GM18951 (cell line): ENCODE results near the gene IL6ST.
"Not testable (repeated sequence)": the region's sequence is repeated elsewhere in the genome, so short reads cannot be mapped to it uniquely, and the experiment has no call there.

Experiments used
- POLR2A ChIP-seq: IDR thresholded peaks from 4 replicates; pipeline ENCODE4 v1.6.1; 2011; ENCODE audit warnings: mild to moderate bottlenecking; ENCODE audit not compliant: insufficient read length, insufficient read depth; ENCODE audit errors: extremely low read depth
- in situ Hi-C: fragments of 300-500 bp; cut with MboI; formaldehyde crosslinking; loops from one replicate; pipeline ENCODE4 v1.12.0; 2022; ENCODE audit warnings: low sequenced_read_pairs, mixed read lengths, inconsistent platforms; ENCODE audit not compliant: unreplicated experiment

IL6ST gene

GRCh38 chr5:55994495-55994997 lies at the start of gene IL6ST:
Gene IL6ST, minus strand, starts transcription at chr5:55994963. Its CDS starts 18,685 bp downstream, at chr5:55976278.
- in situ Hi-C loops, result loop anchor here (10.0 kb wide), 1 partner anchor 150 kb away; no protein-coding TSS in a partner anchor
- peak; percentile 92 for TF ChIP-seq POLR2A

GRCh38 chr5:56039985-56040384 lies 45.2 kb upstream of the IL6ST start:
- in situ Hi-C loops, result no loop called here

GRCh38 chr5:56038206-56038605 lies 43.4 kb upstream of the IL6ST start:
- in situ Hi-C loops, result not testable (repeated sequence)

More at GRCh38 chr5:56039985-56040384, 45.2 kb upstream of the IL6ST start:
- TF ChIP-seq POLR2A, result no peak

GRCh38 chr5:56037531-56038010 lies 42.8 kb upstream of the IL6ST start:
- no peak for TF ChIP-seq POLR2A
- in situ Hi-C loops, result no loop called here

GRCh38 chr5:56035394-56035793 lies 40.6 kb upstream of the IL6ST start:
- in situ Hi-C loops, result not testable (repeated sequence)

- in situ Hi-C loops, result not testable (repeated sequence)
Observed at GRCh38 chr5:56029871-56030630, 35.3 kb upstream of the IL6ST start.

- TF ChIP-seq POLR2A, result no peak
- in situ Hi-C loops, result no loop called here
Observed at GRCh38 chr5:56029457-56029856, 34.7 kb upstream of the IL6ST start.

- in situ Hi-C loops, result no loop called here
- no peak for TF ChIP-seq POLR2A
Observed at GRCh38 chr5:56028708-56029107, 33.9 kb upstream of the IL6ST start.

GRCh38 chr5:56026863-56027300 lies 32.1 kb upstream of the IL6ST start:
- in situ Hi-C loops, result no loop called here
- TF ChIP-seq POLR2A, result no peak

- TF ChIP-seq POLR2A, result no peak
- in situ Hi-C loops, result no loop called here
Observed at GRCh38 chr5:56025151-56025885, 30.6 kb upstream of the IL6ST start.

GRCh38 chr5:56024810-56025150 lies 30.0 kb upstream of the IL6ST start:
- TF ChIP-seq POLR2A, result no peak
- in situ Hi-C loops, result no loop called here

- no peak for TF ChIP-seq POLR2A
- in situ Hi-C loops, result no loop called here
Observed at GRCh38 chr5:56023296-56023695, 28.5 kb upstream of the IL6ST start.

GRCh38 chr5:56019306-56020272 lies 24.8 kb upstream of the IL6ST start:
- in situ Hi-C loops, result no loop called here
- no peak for TF ChIP-seq POLR2A
